Measurements from ENCODE around the gene RET. TPM values are rescaled to one million over a fixed set of nuclear protein-coding genes. Genes with fewer than 3 reads are reported as not detected.

Gene RET
- total RNA-seq, 4 donors from 2014 or later = 0.20 to 8.5 (median 0.70) TPM

DNA sequence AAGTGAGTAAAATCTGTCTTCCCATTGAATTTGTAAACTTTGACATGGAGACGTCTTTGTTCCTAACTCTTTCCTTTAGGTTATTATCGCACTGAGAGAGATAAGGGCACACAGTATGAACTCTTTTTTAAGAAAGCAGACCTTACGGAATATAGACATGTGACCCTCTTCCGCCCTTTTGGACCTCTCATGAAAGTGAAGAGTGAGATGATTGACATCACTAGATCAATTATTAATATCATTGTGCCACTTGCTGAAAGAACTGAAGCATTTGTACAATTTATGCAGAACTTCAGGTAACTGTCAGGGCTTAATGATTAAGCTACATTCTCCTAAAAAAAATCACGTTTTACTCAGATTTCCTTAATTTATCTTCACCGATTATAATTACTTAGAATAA is 81.8 kb downstream of the RET start:
- Histone ChIP-seq H3K27me3 (no peaks in the 10 kb centered on the region), H3K4me3 (no peak overlapping the region), H3K36me3 (peaks cover 0 to 24% (median 0%) of the 10 kb centered on the region in 3 donors), H3K9me3 (no peaks in the 10 kb centered on the region), H3K27ac (no peak overlapping the region), H3K4me1 (peaks cover 0 to 29% (median 15%) of the 10 kb centered on the region in 4 donors)
- WGBS, 2 donors = 94% methylated on average over 6 of the region's 6 CpGs
- TF ChIP-seq, protein P1, sequence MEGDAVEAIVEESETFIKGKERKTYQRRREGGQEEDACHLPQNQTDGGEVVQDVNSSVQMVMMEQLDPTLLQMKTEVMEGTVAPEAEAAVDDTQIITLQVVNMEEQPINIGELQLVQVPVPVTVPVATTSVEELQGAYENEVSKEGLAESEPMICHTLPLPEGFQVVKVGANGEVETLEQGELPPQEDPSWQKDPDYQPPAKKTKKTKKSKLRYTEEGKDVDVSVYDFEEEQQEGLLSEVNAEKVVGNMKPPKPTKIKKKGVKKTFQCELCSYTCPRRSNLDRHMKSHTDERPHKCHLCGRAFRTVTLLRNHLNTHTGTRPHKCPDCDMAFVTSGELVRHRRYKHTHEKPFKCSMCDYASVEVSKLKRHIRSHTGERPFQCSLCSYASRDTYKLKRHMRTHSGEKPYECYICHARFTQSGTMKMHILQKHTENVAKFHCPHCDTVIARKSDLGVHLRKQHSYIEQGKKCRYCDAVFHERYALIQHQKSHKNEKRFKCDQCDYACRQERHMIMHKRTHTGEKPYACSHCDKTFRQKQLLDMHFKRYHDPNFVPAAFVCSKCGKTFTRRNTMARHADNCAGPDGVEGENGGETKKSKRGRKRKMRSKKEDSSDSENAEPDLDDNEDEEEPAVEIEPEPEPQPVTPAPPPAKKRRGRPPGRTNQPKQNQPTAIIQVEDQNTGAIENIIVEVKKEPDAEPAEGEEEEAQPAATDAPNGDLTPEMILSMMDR (IDR thresholded peaks at IDR 0.05) = no peak
- TF ChIP-seq POLR2A (IDR thresholded peaks at IDR 0.05) = no peak
- TF ChIP-seq EP300 (IDR thresholded peaks at IDR 0.05) = no peak
- no peak for DNase-seq (ENCODE audit: low spot score in 2 of 2)

DNA sequence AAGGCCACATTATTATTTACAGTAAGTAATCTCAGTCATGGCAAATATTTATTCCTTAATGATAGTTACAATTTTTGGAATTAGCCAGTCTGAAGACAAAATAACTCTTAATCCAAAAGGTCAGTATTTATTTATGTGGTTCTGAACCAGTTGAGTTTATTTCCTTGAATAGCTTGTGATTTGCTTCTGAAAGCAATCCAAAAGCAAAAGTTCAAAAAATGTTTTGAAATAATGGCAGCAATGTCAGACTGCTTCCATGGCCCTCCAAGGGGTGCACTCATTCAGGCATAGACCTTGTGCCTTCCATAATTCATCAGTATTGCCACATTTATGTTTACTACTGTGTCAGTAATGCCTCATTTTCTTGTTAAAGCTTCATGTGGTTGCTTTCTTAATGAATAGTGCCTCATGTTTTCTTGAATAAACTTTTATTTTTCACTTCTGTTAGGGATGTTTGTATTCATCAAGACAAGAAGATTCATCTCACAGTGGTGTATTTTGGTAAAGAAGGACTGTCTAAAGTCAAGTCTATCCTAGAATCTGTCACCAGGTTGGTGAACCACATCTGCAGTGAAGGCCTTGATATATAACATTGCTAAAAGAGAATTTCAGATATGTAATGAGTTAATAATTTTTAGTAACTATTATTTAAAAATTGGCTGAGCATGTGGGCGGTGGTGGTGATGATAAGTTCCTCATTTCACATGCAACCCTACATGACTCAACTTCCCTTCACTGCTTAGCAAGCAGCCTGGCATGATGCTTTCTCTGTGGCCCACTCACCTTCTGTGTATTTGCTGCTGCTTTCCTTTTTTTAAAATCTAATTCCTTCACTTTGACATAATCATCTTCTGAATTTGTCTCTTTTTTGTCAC is 83.4 kb downstream of the RET start:
- H3K27me3 ChIP-seq = no peaks in the 10 kb centered on the region
- H3K36me3 ChIP-seq = peaks cover 0 to 28% (median 0%) of the 10 kb centered on the region in 3 donors
- peaks cover 0 to 29% (median 12%) of the 10 kb centered on the region in 4 donors for H3K4me1 ChIP-seq
- no peak overlapping the region for H3K4me3 ChIP-seq
- DNase-seq (ENCODE audit: low spot score in 2 of 2) = no peak
- no peak for TF ChIP-seq POLR2A (IDR thresholded peaks at IDR 0.05)
- no peak for TF ChIP-seq EP300 (IDR thresholded peaks at IDR 0.05)
- TF ChIP-seq, protein P1 (IDR thresholded peaks at IDR 0.05) = no peak
- peak overlapping the region in 1 of 4 donors; percentile 39 for H3K27ac ChIP-seq
- H3K9me3 ChIP-seq = no peaks in the 10 kb centered on the region
- 61 to 70% methylated on average over 1 of the region's 1 CpG for WGBS, 2 donors

DNA sequence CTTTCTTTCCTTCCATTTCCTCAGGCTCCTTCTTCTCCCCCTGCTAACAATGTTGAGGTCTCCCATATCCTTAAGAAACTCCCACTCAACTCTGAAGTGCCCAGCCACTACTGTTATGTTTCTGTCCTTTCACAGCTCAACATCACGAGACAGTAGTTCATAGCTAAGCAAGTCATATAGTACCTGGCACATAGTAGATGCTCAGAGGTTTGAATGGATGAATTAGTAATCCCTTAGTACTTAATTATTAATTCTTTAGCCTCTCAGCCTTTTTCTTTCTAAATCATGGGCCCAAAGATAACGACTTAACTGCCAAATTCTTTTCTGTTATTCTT is 84.0 kb downstream of the RET start:
- no peaks in the 10 kb centered on the region for H3K9me3 ChIP-seq
- H3K4me1 ChIP-seq = peaks cover 0 to 24% (median 9%) of the 10 kb centered on the region in 4 donors
- no peak for DNase-seq (ENCODE audit: low spot score in 2 of 2)
- no peak for TF ChIP-seq POLR2A (IDR thresholded peaks at IDR 0.05)
- TF ChIP-seq, protein P1 (IDR thresholded peaks at IDR 0.05) = no peak
- TF ChIP-seq EP300 (IDR thresholded peaks at IDR 0.05) = no peak
- no peak overlapping the region for H3K4me3 ChIP-seq
- no peaks in the 10 kb centered on the region for H3K27me3 ChIP-seq
- H3K27ac ChIP-seq = peak overlapping the region in 1 of 4 donors; percentile 39
- WGBS, 2 donors = 77 to 80% methylated on average over 2 of the region's 2 CpGs
- H3K36me3 ChIP-seq = peaks cover 0 to 28% (median 0%) of the 10 kb centered on the region in 3 donors

DNA sequence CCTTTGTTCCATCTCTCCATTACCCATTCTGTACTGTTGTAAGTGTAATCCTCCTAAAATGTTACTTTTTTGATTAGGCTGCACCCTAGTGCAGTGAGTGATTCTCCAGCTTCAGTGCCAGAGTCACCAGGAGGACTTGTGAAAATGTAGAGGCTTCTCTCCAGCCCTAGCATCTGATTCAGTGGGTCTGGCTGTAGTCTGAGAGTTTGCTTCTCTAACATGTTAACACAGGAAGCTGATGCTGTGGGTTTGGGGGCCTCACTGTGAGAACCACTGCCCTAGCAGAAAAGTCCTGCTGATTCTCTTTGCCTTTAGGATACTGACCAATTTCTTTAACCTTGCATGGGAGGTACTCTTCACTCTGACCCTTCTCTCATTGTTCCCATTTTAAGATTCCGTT is 85.7 kb downstream of the RET start:
- Histone ChIP-seq H3K27me3 (no peaks in the 10 kb centered on the region), H3K4me3 (no peak overlapping the region), H3K27ac (no peak overlapping the region), H3K4me1 (peaks cover 0 to 23% (median 7%) of the 10 kb centered on the region in 4 donors), H3K9me3 (no peaks in the 10 kb centered on the region), H3K36me3 (peaks cover 0 to 32% (median 0%) of the 10 kb centered on the region in 3 donors)
- no peak for DNase-seq (ENCODE audit: low spot score in 2 of 2)
- WGBS, 2 donors = 96 to 100% methylated on average over 1 of the region's 1 CpG
- TF ChIP-seq POLR2A (IDR thresholded peaks at IDR 0.05) = no peak
- TF ChIP-seq EP300 (IDR thresholded peaks at IDR 0.05) = no peak
- TF ChIP-seq, protein P1 (IDR thresholded peaks at IDR 0.05) = no peak

DNA sequence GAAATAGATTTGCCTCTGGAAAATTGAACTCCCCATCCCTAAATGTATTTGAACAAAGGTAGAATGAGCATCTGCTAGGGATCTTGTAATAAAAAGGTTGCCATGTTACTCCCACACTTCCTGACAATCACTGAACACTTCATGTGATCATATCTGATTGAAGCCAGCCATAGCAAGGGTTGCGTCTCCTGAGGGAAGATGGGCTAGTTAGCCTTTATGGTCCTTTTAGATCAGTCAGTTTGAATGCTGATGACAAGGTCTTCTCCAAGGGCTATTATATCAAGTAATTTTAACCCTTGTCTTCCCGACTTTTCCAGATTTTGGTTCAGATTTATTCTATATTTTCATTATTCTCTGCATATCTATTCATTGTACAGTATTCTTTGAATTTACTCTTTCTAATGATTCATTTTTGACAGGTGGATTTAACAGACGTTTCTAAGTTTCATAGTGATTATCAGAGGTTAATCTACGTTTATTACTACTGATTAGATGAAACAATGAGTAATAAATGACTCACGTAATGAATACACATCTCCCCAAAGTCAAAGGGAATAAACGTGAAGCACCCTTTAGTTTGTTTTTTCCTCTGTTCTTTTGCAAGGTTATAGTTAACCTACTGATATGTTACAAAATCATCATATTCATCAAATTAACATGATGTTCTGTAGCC is 89.5 kb downstream of the RET start:
- peaks cover 0 to 62% (median 3%) of the 10 kb centered on the region in 3 donors for H3K36me3 ChIP-seq
- no peaks in the 10 kb centered on the region for H3K27me3 ChIP-seq
- WGBS, 2 donors = 75 to 78% methylated on average over 6 of the region's 6 CpGs
- TF ChIP-seq EP300 (IDR thresholded peaks at IDR 0.05) = no peak
- TF ChIP-seq, protein P1 (IDR thresholded peaks at IDR 0.05) = no peak
- TF ChIP-seq POLR2A (IDR thresholded peaks at IDR 0.05) = no peak
- no peak overlapping the region for H3K27ac ChIP-seq
- no peaks in the 10 kb centered on the region for H3K9me3 ChIP-seq
- DNase-seq (ENCODE audit: low spot score in 2 of 2) = no peak
- peaks cover 0 to under 1% (median 0%) of the 10 kb centered on the region in 4 donors for H3K4me1 ChIP-seq
- no peak overlapping the region for H3K4me3 ChIP-seq

All from tibial nerve (tissue), 4 donors.